CD4-positive, alpha-beta T cell treated with Interleukin-6 at 100 ng/mL for 8 hours (primary cell): ENCODE data around the gene STXBP1.
"Not testable (repeated sequence)": the region's sequence is repeated elsewhere in the genome, so short reads cannot be mapped to it uniquely, and the experiment has no call there.

Experiments
- DNase-seq: peaks from one replicate; pipeline ENCODE4 v3.0.0-alpha.2; 2020; ENCODE audit warnings: mixed read lengths, low spot score

Gene STXBP1

GRCh38 chr9:127577194-127577593 is 34.9 kb upstream of the STXBP1 start:
- not testable (repeated sequence) for DNase-seq

GRCh38 chr9:127578627-127578951 is 33.5 kb upstream of the STXBP1 start:
- DNase-seq, result no peak

- DNase-seq, result peak; percentile 76
Observed at GRCh38 chr9:127578952-127579853, 32.9 kb upstream of the STXBP1 start.

GRCh38 chr9:127580366-127580765 is 31.7 kb upstream of the STXBP1 start:
- no peak for DNase-seq

- no peak for DNase-seq
Observed at GRCh38 chr9:127580879-127581475, 31.1 kb upstream of the STXBP1 start.

- DNase-seq, result not testable (repeated sequence)
Observed at GRCh38 chr9:127584474-127584805, 27.6 kb upstream of the STXBP1 start.

GRCh38 chr9:127585161-127585819 is 26.8 kb upstream of the STXBP1 start:
- no peak for DNase-seq

GRCh38 chr9:127586096-127586495 is 26.0 kb upstream of the STXBP1 start:
- no peak for DNase-seq

GRCh38 chr9:127586537-127586936 is 25.5 kb upstream of the STXBP1 start:
- peak; percentile 63 for DNase-seq

GRCh38 chr9:127587966-127588365 is 24.1 kb upstream of the STXBP1 start:
- no peak for DNase-seq

GRCh38 chr9:127588740-127589506 is 23.2 kb upstream of the STXBP1 start:
- no peak for DNase-seq

GRCh38 chr9:127589955-127590370 is 22.1 kb upstream of the STXBP1 start:
- DNase-seq, result peak; percentile 38

GRCh38 chr9:127595611-127596010 is 16.5 kb upstream of the STXBP1 start:
- DNase-seq, result no peak

GRCh38 chr9:127598839-127599549 is 13.1 kb upstream of the STXBP1 start:
- no peak for DNase-seq

- DNase-seq, result no peak
Observed at GRCh38 chr9:127599550-127599891, 12.6 kb upstream of the STXBP1 start.

- DNase-seq, result no peak
Observed at GRCh38 chr9:127603226-127603625, 8.9 kb upstream of the STXBP1 start.

GRCh38 chr9:127606043-127606442 is 6.0 kb upstream of the STXBP1 start:
- no peak for DNase-seq

GRCh38 chr9:127608104-127608966 is 3.7 kb upstream of the STXBP1 start:
- peak; percentile 81 for DNase-seq

GRCh38 chr9:127611603-127611898 is 526 bp upstream of the STXBP1 start:
- DNase-seq, result no peak

GRCh38 chr9:127612939-127613582 is 984 bp downstream of the STXBP1 start:
- DNase-seq, result peak; percentile 12

GRCh38 chr9:127613583-127613954 is 1.5 kb downstream of the STXBP1 start:
- no peak for DNase-seq
